Endothelial cell of umbilical vein (primary cell): ENCODE measurements around the gene MAGI1. TPM values are rescaled to one million over a fixed set of nuclear protein-coding genes. Genes with fewer than 3 reads are reported as not detected.

Source experiments
- BruUV-seq: library from RNA; stranded (reverse); fragments of 400-500 nt; replicated peaks from 2 replicates; lab custom pipeline; 2021; lab: Mats Ljungman, UMichigan
- CTCF ChIA-PET: fragments of 300-600, 350-600 bp; sonication (Branson Sonifier 250); formaldehyde crosslinking; loops from one replicate; lab custom pipeline; 2021; ENCODE audit warnings: antibody characterized with exemption, inconsistent platforms; lab: Charles Lee
- POLR2A ChIA-PET: fragments of 300-600, 350-600 bp; sonication (Branson Sonifier 250); formaldehyde crosslinking; loops from one replicate; lab custom pipeline; 2021; ENCODE audit warnings: antibody characterized with exemption, inconsistent platforms; lab: Charles Lee
- DNase-seq: peaks from one replicate; pipeline ENCODE4 v3.0.0-alpha.2; 2011; ENCODE audit warnings: low read depth, low spot score
- FAIRE-seq: peaks from 2 replicates; lab custom pipeline; 2011; peaks lifted over from hg19 to GRCh38; lab: Jason Lieb, UNC
- H2AFZ ChIP-seq: 2 replicates; pipeline ENCODE4 v1.6.0; 2012; ENCODE audit warnings: low read depth, low read length, control low read depth, inconsistent platforms
- H3K27ac ChIP-seq: 2 replicates; pipeline ENCODE4 v1.5.1; 2011; ENCODE audit warnings: low read depth, mild to moderate bottlenecking, control low read depth, low read length, moderate library complexity; ENCODE audit not compliant: insufficient read depth
- H3K27me3 ChIP-seq, 2 experiments: 2 replicates each; pipeline versions ENCODE4 v1.6.0 to v1.6.1; 2011; ENCODE audit warnings: low read length in 2 of 2, mixed read lengths in 1 of 2; ENCODE audit not compliant: control insufficient read depth in 2 of 2, insufficient read depth in 2 of 2
- H3K36me3 ChIP-seq, 2 experiments: 2 replicates in 1 of 2; 3 replicates in 1 of 2; pipeline ENCODE4 v1.5.1; 2011; ENCODE audit warnings: low read length in 2 of 2, mild to moderate bottlenecking in 1 of 2, moderate library complexity in 1 of 2; ENCODE audit not compliant: control insufficient read depth in 2 of 2, insufficient read depth in 2 of 2; ENCODE audit errors: extremely low read depth in 1 of 2
- H3K4me1 ChIP-seq: 3 replicates; pipeline ENCODE4 v1.5.1; 2011; ENCODE audit warnings: mild to moderate bottlenecking, low read length; ENCODE audit not compliant: control insufficient read depth, insufficient read depth; ENCODE audit errors: extremely low read depth
- H3K4me2 ChIP-seq: 2 replicates; pipeline ENCODE4 v1.6.1; 2011; ENCODE audit warnings: low read length, control low read depth, mixed read lengths; ENCODE audit not compliant: insufficient read depth
- H3K4me3 ChIP-seq, 3 experiments: fragments of 200-600 bp in 1 of 3; sonication (generic), shearing (Covaris generic) in 1 of 3; replicated peaks in 1 of 3; 2 replicates each; pipeline ENCODE4 v1.5.1; 2011 to 2016; ENCODE audit warnings: control low read depth in 3 of 3, low read length in 3 of 3, mild to moderate bottlenecking in 2 of 3, inconsistent platforms in 1 of 3, low read depth in 1 of 3, moderate library complexity in 1 of 3; ENCODE audit not compliant: insufficient read depth in 1 of 3
- H3K79me2 ChIP-seq: 2 replicates; pipeline ENCODE4 v1.6.0; 2012; ENCODE audit warnings: low read length, inconsistent platforms; ENCODE audit not compliant: control insufficient read depth, insufficient read depth
- H3K9ac ChIP-seq: replicated peaks from 2 replicates; pipeline ENCODE3; 2011; ENCODE audit warnings: low read length, control low read depth; ENCODE audit not compliant: insufficient read depth; ENCODE audit errors: extremely low read depth
- H3K9me1 ChIP-seq: replicated peaks from 3 replicates; pipeline ENCODE4 v1.6.0; 2011; ENCODE audit warnings: mild to moderate bottlenecking, low read length; ENCODE audit not compliant: control insufficient read depth, insufficient read depth; ENCODE audit errors: extremely low read depth
- H3K9me3 ChIP-seq: replicated peaks from 2 replicates; pipeline ENCODE4 v1.5.1; 2012; ENCODE audit warnings: low read length, inconsistent platforms; ENCODE audit not compliant: control insufficient read depth, insufficient read depth
- H4K20me1 ChIP-seq: replicated peaks from 2 replicates; pipeline ENCODE3; 2011; ENCODE audit warnings: mild to moderate bottlenecking, low read length; ENCODE audit not compliant: control insufficient read depth, insufficient read depth; ENCODE audit errors: extremely low read depth
- CTCF ChIP-seq, 2 donors: IDR thresholded peaks; 1 replicate in 1 of 2; 2 replicates in 1 of 2; pipeline ENCODE4 v1.5.1; 2011; ENCODE audit warnings: low read length in 2 of 2, mild to moderate bottlenecking in 2 of 2, moderate library complexity in 2 of 2, control low read depth in 1 of 2, inconsistent platforms in 1 of 2, low read depth in 1 of 2; ENCODE audit not compliant: insufficient read depth in 1 of 2; ENCODE audit errors: extremely low read depth in 1 of 2
- EZH2 ChIP-seq: IDR thresholded peaks from 2 replicates; pipeline ENCODE4 v1.6.1; 2012; ENCODE audit warnings: borderline replicate concordance, low read depth, mild to moderate bottlenecking, moderate library complexity, low read length, inconsistent platforms; ENCODE audit not compliant: severe bottlenecking
- FOS ChIP-seq: IDR thresholded peaks from 2 replicates; pipeline ENCODE4 v1.6.1; 2011; ENCODE audit warnings: mild to moderate bottlenecking, low read length, moderate library complexity, borderline replicate concordance; ENCODE audit not compliant: insufficient read depth
- GATA2 ChIP-seq: IDR thresholded peaks from 2 replicates; pipeline ENCODE4 v1.7.0; 2011; ENCODE audit warnings: low read depth, mild to moderate bottlenecking, moderate library complexity, mixed read lengths, low read length; ENCODE audit not compliant: insufficient read length, insufficient read depth
- JUN ChIP-seq: IDR thresholded peaks from 2 replicates; pipeline ENCODE4 v1.6.1; 2011; ENCODE audit warnings: borderline replicate concordance, low read depth; ENCODE audit not compliant: insufficient read length, insufficient read depth
- MAX ChIP-seq: IDR thresholded peaks from 2 replicates; pipeline ENCODE4 v1.6.1; 2011; ENCODE audit not compliant: insufficient read depth, insufficient read length
- MYC ChIP-seq: IDR thresholded peaks from one replicate; pipeline ENCODE4 v1.6.1; 2011; ENCODE audit warnings: mild to moderate bottlenecking, low read depth, low read length
- POLR2A ChIP-seq: IDR thresholded peaks from 2 replicates; pipeline ENCODE4 v1.6.1; 2012; ENCODE audit warnings: low read depth, mild to moderate bottlenecking, control low read depth, low read length
- POLR2AphosphoS5 ChIP-seq: IDR thresholded peaks from 2 replicates; pipeline ENCODE4 v1.6.1; 2012; ENCODE audit warnings: low read depth, mild to moderate bottlenecking, control low read depth, low read length, moderate library complexity; ENCODE audit not compliant: insufficient read depth
- dilution Hi-C: fragments of 300-500 bp; cut with MboI; formaldehyde crosslinking; loops from one replicate; pipeline ENCODE4 v1.15.0; 2019; ENCODE audit warnings: low sequenced_read_pairs; ENCODE audit not compliant: extremely low pct_ligation_motif_present
- intact Hi-C: fragments of 100-400 bp; cut with micrococcal nuclease; formaldehyde crosslinking; loops from one replicate; pipeline ENCODE4 v1.10.0; 2022
- polyA plus RNA-seq, 4 experiments: library from polyadenylated mRNA; depleted of rRNA in 3 of 4; stranded (reverse) in 3 of 4; unstranded in 1 of 4; fragments of >200 nt; gene quantifications; 2 replicates each; pipeline versions ENCODE4 v1.2.1 to v1.2.3, GENCODE V29; 2011 to 2012; ENCODE audit warnings: missing spikeins in 1 of 4
- total RNA-seq: library from RNA; stranded (reverse); gene quantifications from 2 replicates; pipeline ENCODE4 v1.2.3, GENCODE V29; 2021

Gene MAGI1
- total and polyA plus RNA-seq, 2 donors (not counting 3 experiments of a cell fraction or from before 2014, with no cell fraction given): 10.1 to 47.9 TPM

GRCh38 chr3:65658401-65658800 is 380.3 kb downstream of the MAGI1 start:
- Histone ChIP-seq H3K27me3 (no peaks in the 10 kb centered on the region), H3K79me2 (no peaks in the 10 kb centered on the region), H3K4me2 (no peak overlapping the region), H3K9ac (no peak overlapping the region), H3K9me3 (no peaks in the 10 kb centered on the region), H3K27ac (no peak overlapping the region), H3K4me1 (no peaks in the 10 kb centered on the region), H3K4me3 (no peak overlapping the region), H3K36me3 (no peaks in the 10 kb centered on the region), H4K20me1 (no peaks in the 10 kb centered on the region), H2AFZ (no peak overlapping the region), H3K9me1 (no peaks in the 10 kb centered on the region)
- no peak for FAIRE-seq
- dilution Hi-C loops (no loop called here), intact Hi-C loops (no loop called here)
- POLR2A ChIA-PET: no interaction called here
- no TSS peak for BruUV-seq
- CTCF ChIA-PET: interaction anchor here (1.3 kb wide), 1 partner anchor 16 kb away, joined by 3 read pairs; no protein-coding TSS in a partner anchor
- DNase-seq: no peak
- no peak for TF ChIP-seq POLR2A
- no peak for TF ChIP-seq EZH2
- no peak for TF ChIP-seq MYC
- no peak for TF ChIP-seq MAX
- no peak for TF ChIP-seq FOS
- TF ChIP-seq JUN: no peak
- TF ChIP-seq POLR2AphosphoS5: no peak
- no peak for TF ChIP-seq GATA2
- TF ChIP-seq CTCF (IDR thresholded peaks at IDR 0.05; ENCODE audit: extremely low read depth in 1 of 2, insufficient read depth in 1 of 2, low read depth in 1 of 2, low read length in 2 of 2): no peak
